T-helper 2 cell (primary cell): ENCODE measurements around the gene CBFA2T2.
"Not testable (repeated sequence)": the region's sequence is repeated elsewhere in the genome, so short reads cannot be mapped to it uniquely, and the experiment has no call there.

Source experiments
- DNase-seq, 5 experiments: peaks; one replicate each; pipeline versions ENCODE4 v3.0.0 to v3.0.0-alpha.2; 2012 to 2022

Gene CBFA2T2

GRCh38 chr20:33507461-33507860 is 17.6 kb downstream of the CBFA2T2 start:
- DNase-seq: no peak

- DNase-seq: not testable (repeated sequence)
These were observed 18.1 kb downstream of the CBFA2T2 start for GRCh38 chr20:33508015-33508414.

- not testable (repeated sequence) for DNase-seq
These were observed 19.2 kb downstream of the CBFA2T2 start for GRCh38 chr20:33509057-33509456.

GRCh38 chr20:33511876-33512275 is 22.0 kb downstream of the CBFA2T2 start:
- DNase-seq: not testable (repeated sequence)

- peak in 1 of 5 experiments; percentile 16 for DNase-seq
These were observed 25.8 kb downstream of the CBFA2T2 start for GRCh38 chr20:33515569-33516216.

GRCh38 chr20:33516882-33517281 is 27.0 kb downstream of the CBFA2T2 start:
- DNase-seq: peak in 1 of 5 experiments; percentile 31

GRCh38 chr20:33518071-33518470 is 28.2 kb downstream of the CBFA2T2 start:
- DNase-seq: no peak

GRCh38 chr20:33521461-33521860 is 31.6 kb downstream of the CBFA2T2 start:
- DNase-seq: no peak

GRCh38 chr20:33522256-33522820 is 32.4 kb downstream of the CBFA2T2 start:
- DNase-seq: peak in 1 of 5 experiments; percentile 58

GRCh38 chr20:33524261-33524660 is 34.4 kb downstream of the CBFA2T2 start:
- no peak for DNase-seq

GRCh38 chr20:33526769-33527168 is 36.9 kb downstream of the CBFA2T2 start:
- no peak for DNase-seq

GRCh38 chr20:33531047-33531877 is 41.4 kb downstream of the CBFA2T2 start:
- DNase-seq: no peak

GRCh38 chr20:33531885-33532284 is 42.0 kb downstream of the CBFA2T2 start:
- no peak for DNase-seq

GRCh38 chr20:33532753-33533459 is 43.0 kb downstream of the CBFA2T2 start:
- DNase-seq: no peak

- DNase-seq: not testable (repeated sequence)
These were observed 45.8 kb downstream of the CBFA2T2 start for GRCh38 chr20:33535717-33536116.

- DNase-seq: no peak
These were observed 47.7 kb downstream of the CBFA2T2 start for GRCh38 chr20:33537608-33538007.

- no peak for DNase-seq
These were observed 49.2 kb downstream of the CBFA2T2 start for GRCh38 chr20:33539129-33539528.

GRCh38 chr20:33540427-33540826 is 50.5 kb downstream of the CBFA2T2 start:
- DNase-seq: no peak

GRCh38 chr20:33541074-33541473 is 51.2 kb downstream of the CBFA2T2 start:
- no peak for DNase-seq

GRCh38 chr20:33541797-33542196 is 51.9 kb downstream of the CBFA2T2 start:
- no peak for DNase-seq

- DNase-seq: no peak
These were observed 55.9 kb downstream of the CBFA2T2 start for GRCh38 chr20:33545763-33546162.

- no peak for DNase-seq
These were observed 59.5 kb downstream of the CBFA2T2 start for GRCh38 chr20:33549229-33549999.
